HL-60 (cell line): ENCODE data around the gene DPP10.

ENCODE experiments used
- DNase-seq, 2 experiments: peaks; one replicate each; pipeline ENCODE4 v3.0.0-alpha.2; 2010 to 2020; ENCODE audit warnings: low read depth in 1 of 2, low spot score in 1 of 2
- H3K27ac ChIP-seq: fragments of 250-450 bp; sonication (Bioruptor Pico); replicated peaks from 2 replicates; pipeline ENCODE4 v1.5.1; 2020; ENCODE audit warnings: mild to moderate bottlenecking, moderate library complexity
- H3K27me3 ChIP-seq: fragments of 250-450 bp; sonication (Bioruptor Pico); 2 replicates; pipeline ENCODE4 v1.5.1; 2021; ENCODE audit warnings: mild to moderate bottlenecking, moderate library complexity; ENCODE audit not compliant: insufficient read depth, poor library complexity, severe bottlenecking
- H3K4me3 ChIP-seq: replicated peaks from 2 replicates; pipeline ENCODE4 v1.5.1; 2011; ENCODE audit warnings: mild to moderate bottlenecking, control low read depth, low read length; ENCODE audit not compliant: insufficient read depth
- CTCF ChIP-seq: IDR thresholded peaks from one replicate; pipeline ENCODE4 v1.5.1; 2011; ENCODE audit warnings: low read length, control low read depth, inconsistent platforms; ENCODE audit not compliant: insufficient read depth
- GABPA ChIP-seq: IDR thresholded peaks from 2 replicates; pipeline ENCODE4 v1.6.1; 2012; ENCODE audit warnings: low read depth
- POLR2AphosphoS5 ChIP-seq: IDR thresholded peaks from 2 replicates; pipeline ENCODE4 v1.6.1; 2012; ENCODE audit warnings: low read depth
- REST ChIP-seq: IDR thresholded peaks from 2 replicates; pipeline ENCODE4 v1.6.1; 2012; ENCODE audit warnings: low read depth; ENCODE audit not compliant: insufficient replicate concordance
- SPI1 ChIP-seq: IDR thresholded peaks from 2 replicates; pipeline ENCODE4 v1.6.1; 2012; ENCODE audit warnings: low read depth, mild to moderate bottlenecking, borderline replicate concordance

DPP10 gene

GRCh38 chr2:115057473-115057872 lies 615.0 kb downstream of the DPP10 start:
- TF ChIP-seq CTCF: no peak
- no peak for TF ChIP-seq GABPA
- no peak for TF ChIP-seq POLR2AphosphoS5
- TF ChIP-seq SPI1: no peak
- no peak for TF ChIP-seq REST
- no peak overlapping the region for H3K4me3 ChIP-seq
- no peaks in the 10 kb centered on the region for H3K27me3 ChIP-seq
- no peak for DNase-seq
- no peak overlapping the region for H3K27ac ChIP-seq

- H3K4me3 ChIP-seq: no peak overlapping the region
- no peaks in the 10 kb centered on the region for H3K27me3 ChIP-seq
- H3K27ac ChIP-seq: no peak overlapping the region
- DNase-seq: no peak
- TF ChIP-seq SPI1: no peak
- no peak for TF ChIP-seq CTCF
- no peak for TF ChIP-seq POLR2AphosphoS5
- no peak for TF ChIP-seq GABPA
- no peak for TF ChIP-seq REST
Measured at GRCh38 chr2:115070002-115070401, 627.6 kb downstream of the DPP10 start.

- TF ChIP-seq REST: no peak
- TF ChIP-seq SPI1: no peak
- TF ChIP-seq CTCF: no peak
- no peak for DNase-seq
- no peak overlapping the region for H3K27ac ChIP-seq
Measured at GRCh38 chr2:115071534-115071933, 629.1 kb downstream of the DPP10 start.

More at GRCh38 chr2:115071534-115071933, 629.1 kb downstream of the DPP10 start:
- Histone ChIP-seq H3K4me3 (no peak overlapping the region), H3K27me3 (no peaks in the 10 kb centered on the region)
